ENCODE results near the gene UBXN4. TPM values are rescaled to one million over a fixed set of nuclear protein-coding genes. Genes with fewer than 3 reads are reported as not detected.

UBXN4 gene
- total RNA-seq, 1 donor from 2014 or later: 127 TPM

- Mint-ChIP-seq H3K36me3 (ENCODE audit: low read depth) (peaks cover 24% of the 10 kb centered on the region), H3K27ac (no peak overlapping the region), H3K9me3 (peaks cover 13% of the 10 kb centered on the region), H3K4me1 (peaks cover 22% of the 10 kb centered on the region), H3K4me3 (no peak overlapping the region), H3K27me3 (no peaks in the 10 kb centered on the region)
- intact Hi-C loops (cut with micrococcal nuclease): no loop called here
- DNase-seq: no peak
These were observed 84.0 kb downstream of the UBXN4 start for GRCh38 chr2:135825550-135826176.

- H3K9me3 Mint-ChIP-seq: peaks cover 13% of the 10 kb centered on the region
- no peak overlapping the region for H3K4me3 Mint-ChIP-seq
- intact Hi-C loops (cut with micrococcal nuclease): no loop called here
- peaks cover 15% of the 10 kb centered on the region for H3K4me1 Mint-ChIP-seq
- no peak for DNase-seq
- H3K36me3 Mint-ChIP-seq (ENCODE audit: low read depth): peaks cover 23% of the 10 kb centered on the region
- no peaks in the 10 kb centered on the region for H3K27me3 Mint-ChIP-seq
- H3K27ac Mint-ChIP-seq: no peak overlapping the region
These were observed 84.9 kb downstream of the UBXN4 start for GRCh38 chr2:135826544-135826943.

GRCh38 chr2:135829378-135830135 lies 87.9 kb downstream of the UBXN4 start:
- no peak for DNase-seq
- peaks cover 6% of the 10 kb centered on the region for H3K36me3 Mint-ChIP-seq (ENCODE audit: low read depth)
- intact Hi-C loops (cut with micrococcal nuclease): no loop called here
- H3K4me1 Mint-ChIP-seq: peaks cover 3% of the 10 kb centered on the region
- no peak overlapping the region for H3K4me3 Mint-ChIP-seq
- H3K27ac Mint-ChIP-seq: no peak overlapping the region
- no peaks in the 10 kb centered on the region for H3K9me3 Mint-ChIP-seq
- no peaks in the 10 kb centered on the region for H3K27me3 Mint-ChIP-seq

- no peaks in the 10 kb centered on the region for H3K9me3 Mint-ChIP-seq
- no peaks in the 10 kb centered on the region for H3K27me3 Mint-ChIP-seq
- no peak for DNase-seq
- peaks cover 3% of the 10 kb centered on the region for H3K4me1 Mint-ChIP-seq
- intact Hi-C loops (cut with micrococcal nuclease): no loop called here
- H3K36me3 Mint-ChIP-seq (ENCODE audit: low read depth): peaks cover 4% of the 10 kb centered on the region
- no peak overlapping the region for H3K4me3 Mint-ChIP-seq
- no peak overlapping the region for H3K27ac Mint-ChIP-seq
These were observed 89.6 kb downstream of the UBXN4 start for GRCh38 chr2:135831180-135831812.

- Mint-ChIP-seq H3K27me3 (no peaks in the 10 kb centered on the region), H3K36me3 (ENCODE audit: low read depth) (peaks cover 6% of the 10 kb centered on the region), H3K9me3 (no peaks in the 10 kb centered on the region), H3K4me1 (peaks cover 7% of the 10 kb centered on the region), H3K4me3 (no peak overlapping the region), H3K27ac (no peak overlapping the region)
- intact Hi-C loops (cut with micrococcal nuclease): no loop called here
- no peak for DNase-seq
These were observed 91.2 kb downstream of the UBXN4 start for GRCh38 chr2:135832891-135833290.

Other genes starting within 250 kb of the UBXN4 start
- 6.8 and 9.2 TPM in 2 replicates for gene ZRANB3, start 210.6 kb upstream of the UBXN4 start, total RNA-seq
- gene R3HDM1, start 210.4 kb upstream of the UBXN4 start, total RNA-seq: 65.8 and 78.3 TPM in 2 replicates
- 0.31 and 0.51 TPM in 2 replicates for gene LCT, start 95.3 kb downstream of the UBXN4 start, total RNA-seq
- gene MCM6, start 134.6 kb downstream of the UBXN4 start, total RNA-seq: 196 and 197 TPM in 2 replicates
- 153 and 160 TPM in 2 replicates for gene DARS1, start 243.8 kb downstream of the UBXN4 start, total RNA-seq

All from activated CD4-positive, alpha-beta T cell treated with anti-CD3 and anti-CD28 coated beads, Interleukin-2, amount 10 ng/mL, durations not matched to agents 24 days and 14 days (primary cell).